Muscle of back (tissue), 11 donors: ENCODE measurements around the gene SIVA1. TPM values are rescaled to one million over a fixed set of nuclear protein-coding genes. Genes with fewer than 3 reads are reported as not detected.

ENCODE experiments used
- DNase-seq, 3 donors: peaks; one replicate each; pipeline versions ENCODE4 v3.0.0 to v3.0.0-alpha.2; 2013
- polyA plus RNA-seq, 10 donors: library from polyadenylated mRNA; unstranded; fragments of 120-200 nt; gene quantifications; one replicate each; pipeline ENCODE4 v1.2.1, GENCODE V29; 2013; ENCODE audit not compliant: insufficient read length in 10 of 10

SIVA1 gene
- polyA plus RNA-seq, 10 donors = 48.4 to 90.0 (median 70.7) TPM

GRCh38 chr14:104794631-104794992 is 41.7 kb downstream of the SIVA1 start:
- DNase-seq = peak in 1 of 3 donors; percentile 65

- no peak for DNase-seq
Measured at GRCh38 chr14:104794993-104795780, 42.2 kb downstream of the SIVA1 start, which contains the start of gene AKT1. TSS of gene AKT1 (minus strand) at chr14:104795748. CDS start at chr14:104792643, 3,105 bp downstream.

- peak; percentile 45 to 66 (median 60) for DNase-seq
Measured at GRCh38 chr14:104795781-104796686, 43.1 kb downstream of the SIVA1 start.

DNA sequence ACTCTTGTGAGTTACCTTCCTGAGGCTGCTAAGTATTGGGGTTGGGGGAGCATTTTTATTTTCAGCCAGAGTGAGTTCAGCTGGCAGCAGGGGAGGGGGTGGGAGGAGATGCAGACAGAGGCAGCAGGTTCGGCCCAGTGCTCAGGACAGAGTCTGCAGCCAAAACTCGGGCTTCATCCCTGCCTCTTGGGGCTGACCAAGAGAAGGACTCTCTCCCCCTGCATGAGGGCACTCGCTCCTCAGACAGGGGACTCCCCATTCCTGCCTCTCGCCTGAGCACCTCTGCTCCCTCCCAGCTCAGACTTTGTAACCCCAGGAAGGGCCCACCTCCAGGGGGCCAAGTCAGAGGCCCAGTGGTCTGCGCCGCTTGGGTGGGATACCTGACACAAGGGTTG is 43.7 kb downstream of the SIVA1 start:
- DNase-seq = no peak

GRCh38 chr14:104797115-104798044 is 44.4 kb downstream of the SIVA1 start:
- peak in 1 of 3 donors; percentile 83 for DNase-seq

- no peak for DNase-seq
Measured at GRCh38 chr14:104798300-104799243, 45.6 kb downstream of the SIVA1 start.

GRCh38 chr14:104799244-104800014 is 46.5 kb downstream of the SIVA1 start:
- DNase-seq = peak in 1 of 3 donors; percentile 81

DNA sequence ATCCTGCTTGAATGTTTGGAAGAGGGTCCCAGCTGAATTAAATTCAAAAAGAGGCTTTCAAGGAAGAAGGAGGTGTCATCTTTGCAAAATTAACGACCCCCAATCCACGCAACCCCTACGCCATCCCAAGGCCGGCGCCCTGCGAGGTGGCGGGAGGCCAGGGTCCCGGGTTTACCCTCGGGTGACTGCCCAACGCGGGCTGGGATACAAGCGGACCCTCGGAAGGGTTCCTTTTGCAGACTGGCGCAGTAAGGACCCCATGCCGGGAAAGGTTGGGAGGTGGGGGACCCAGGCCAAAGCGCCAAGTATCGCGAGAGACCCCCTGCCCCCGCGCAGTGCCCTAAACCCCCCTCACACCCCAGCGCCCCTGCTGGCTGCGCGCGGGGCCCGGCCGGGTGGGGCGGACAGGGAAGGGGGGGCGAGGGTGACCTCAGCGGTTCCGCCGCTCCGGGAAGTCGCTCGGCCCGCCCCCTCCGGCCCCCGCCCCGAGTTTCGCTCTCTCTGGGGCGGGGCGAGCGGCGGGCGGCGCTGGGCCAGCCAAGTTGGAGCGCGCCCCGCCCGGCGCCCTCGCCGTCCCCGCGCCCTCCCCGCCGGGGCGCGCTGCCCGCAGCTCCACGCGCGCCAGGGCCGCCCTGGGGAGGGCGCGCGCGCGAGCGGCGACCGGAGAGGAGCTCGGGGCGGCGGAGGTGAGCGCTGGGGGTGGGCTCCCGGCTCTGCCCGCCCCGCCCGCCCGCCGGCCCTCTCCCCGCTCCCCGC is 47.2 kb downstream of the SIVA1 start:
- peak; percentile 73 to 90 (median 86) for DNase-seq

DNA sequence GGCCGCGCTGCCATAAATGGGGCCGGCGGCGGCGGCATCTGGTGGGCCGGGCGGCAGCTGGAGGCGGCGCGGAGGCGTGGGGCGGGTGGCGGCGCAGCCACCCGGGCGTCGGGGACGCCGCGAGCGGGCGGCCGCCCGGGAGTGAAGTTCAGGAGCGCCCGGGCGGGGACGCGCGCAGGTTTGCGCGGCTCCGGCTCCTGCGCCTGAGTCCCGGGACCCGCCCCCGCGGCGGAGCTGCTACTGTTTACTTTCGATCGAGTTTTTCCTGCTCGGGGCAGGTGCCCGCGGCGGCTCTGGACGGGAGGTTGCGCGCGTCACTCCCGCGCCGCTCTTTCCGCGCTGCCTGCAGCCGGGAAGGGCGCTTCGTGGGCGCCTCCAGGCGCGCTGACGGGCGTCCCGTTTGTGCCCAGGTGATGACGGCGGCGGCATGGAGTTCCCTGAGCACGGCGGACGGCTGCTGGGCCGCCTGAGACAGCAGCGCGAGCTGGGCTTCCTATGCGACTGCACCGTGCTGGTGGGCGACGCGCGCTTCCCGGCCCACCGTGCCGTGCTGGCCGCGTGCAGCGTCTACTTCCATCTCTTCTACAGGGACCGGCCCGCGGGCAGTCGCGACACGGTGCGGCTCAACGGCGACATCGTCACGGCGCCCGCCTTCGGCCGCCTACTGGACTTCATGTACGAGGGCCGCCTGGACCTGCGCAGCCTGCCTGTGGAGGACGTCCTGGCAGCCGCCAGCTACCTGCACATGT is 48.0 kb downstream of the SIVA1 start, which contains the start of gene ZBTB42:
Gene ZBTB42 (plus strand): TSS at position 331 of the 749 bp plus-strand sequence. CDS start 97 bp downstream, at position 428.
- peak in 1 of 3 donors; percentile 79 for DNase-seq

- DNase-seq = no peak
Measured at GRCh38 chr14:104801520-104802393, 48.8 kb downstream of the SIVA1 start.

DNA sequence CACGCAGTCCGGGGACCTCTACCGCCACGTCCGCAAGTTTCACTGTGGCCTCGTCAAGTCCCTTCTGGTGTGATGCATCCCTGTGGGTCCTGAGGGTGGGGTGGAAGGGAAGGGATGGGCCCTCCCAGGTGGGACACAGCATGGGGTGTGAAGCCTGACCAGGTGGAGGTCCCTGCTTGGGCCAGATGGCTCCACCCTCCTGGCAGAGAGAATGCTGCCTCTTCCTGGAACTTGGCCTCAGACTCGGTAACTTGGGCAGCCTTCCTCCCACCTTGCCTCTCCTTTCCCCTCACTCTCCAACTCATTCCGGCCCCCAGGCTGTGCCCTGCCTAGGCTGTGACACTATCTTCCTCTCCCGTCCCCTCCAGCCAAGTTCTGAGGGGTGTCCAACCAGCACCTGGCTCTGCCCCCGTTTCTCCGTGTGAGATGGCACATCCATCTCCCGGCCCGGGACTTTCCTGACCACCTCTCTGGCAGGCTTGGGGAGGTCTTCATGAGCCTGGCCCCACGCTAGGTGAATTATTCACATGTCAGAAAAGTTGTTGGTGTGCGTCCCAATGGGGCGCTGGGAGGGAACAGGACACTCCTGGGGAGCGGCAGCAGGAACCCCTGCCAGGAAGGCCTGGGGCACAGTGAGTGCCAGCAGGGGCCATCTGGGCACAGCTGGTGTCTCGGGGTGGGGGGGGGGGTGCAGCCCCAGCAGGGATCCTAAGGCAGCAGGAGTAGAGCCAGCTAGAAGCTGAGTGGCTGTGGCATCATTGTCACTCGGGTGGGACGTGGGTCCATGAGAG is 49.6 kb downstream of the SIVA1 start:
- DNase-seq = no peak

DNA sequence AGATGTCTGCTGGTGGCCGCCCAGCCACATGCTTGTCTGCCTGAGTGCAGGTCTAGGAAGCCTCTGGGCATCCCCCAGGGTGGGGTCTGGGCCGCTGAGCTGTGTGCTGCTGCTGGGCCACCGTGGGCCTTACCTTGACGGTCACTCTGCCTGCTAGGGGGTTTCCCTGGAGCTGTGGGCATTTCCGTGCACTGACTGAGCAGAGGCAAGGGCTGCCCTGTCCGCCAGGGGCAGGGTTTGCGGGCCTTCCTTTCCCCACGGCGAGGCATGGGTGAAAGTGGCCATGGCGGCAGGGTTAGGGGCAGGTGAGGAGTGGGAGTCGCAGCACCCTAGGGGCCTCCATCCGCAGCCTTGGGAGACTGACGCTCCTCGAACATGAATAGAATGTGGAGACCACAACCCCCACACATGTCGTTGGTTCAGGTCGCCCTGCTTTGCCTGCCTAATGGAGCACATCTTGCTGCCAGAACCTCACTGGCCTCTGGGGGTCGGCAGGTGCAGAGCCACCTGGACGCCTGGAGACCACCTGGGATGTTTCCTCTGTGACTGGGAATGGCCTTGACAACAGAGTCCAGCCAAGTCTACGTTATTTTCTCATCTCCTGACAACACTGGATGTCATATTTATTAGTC is 50.4 kb downstream of the SIVA1 start:
- DNase-seq = no peak

DNA sequence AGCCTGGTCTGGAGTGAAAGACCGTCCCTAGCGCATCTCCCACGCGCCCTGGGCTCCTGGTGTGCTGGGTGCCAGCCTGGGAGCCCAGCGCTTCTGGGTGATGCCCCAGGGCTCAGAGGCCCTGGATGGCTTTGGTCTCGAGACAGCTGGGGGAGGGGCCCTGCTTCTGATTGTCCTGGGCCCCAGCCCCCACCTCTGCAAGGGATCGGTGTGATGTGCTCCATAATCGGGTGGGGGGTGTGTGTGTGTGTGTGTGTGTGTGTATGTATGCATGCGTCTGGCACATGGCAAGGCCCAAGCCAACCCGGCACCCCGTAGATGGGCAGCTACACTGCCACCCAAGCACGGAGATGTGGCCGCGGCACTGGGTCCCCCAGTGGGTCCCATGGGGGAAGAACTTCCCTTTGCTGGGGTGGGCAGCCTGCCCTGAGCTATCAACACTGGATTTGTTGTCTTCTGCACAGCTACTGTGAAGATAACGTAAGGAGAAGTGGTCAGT is 51.0 kb downstream of the SIVA1 start:
- no peak for DNase-seq

DNA sequence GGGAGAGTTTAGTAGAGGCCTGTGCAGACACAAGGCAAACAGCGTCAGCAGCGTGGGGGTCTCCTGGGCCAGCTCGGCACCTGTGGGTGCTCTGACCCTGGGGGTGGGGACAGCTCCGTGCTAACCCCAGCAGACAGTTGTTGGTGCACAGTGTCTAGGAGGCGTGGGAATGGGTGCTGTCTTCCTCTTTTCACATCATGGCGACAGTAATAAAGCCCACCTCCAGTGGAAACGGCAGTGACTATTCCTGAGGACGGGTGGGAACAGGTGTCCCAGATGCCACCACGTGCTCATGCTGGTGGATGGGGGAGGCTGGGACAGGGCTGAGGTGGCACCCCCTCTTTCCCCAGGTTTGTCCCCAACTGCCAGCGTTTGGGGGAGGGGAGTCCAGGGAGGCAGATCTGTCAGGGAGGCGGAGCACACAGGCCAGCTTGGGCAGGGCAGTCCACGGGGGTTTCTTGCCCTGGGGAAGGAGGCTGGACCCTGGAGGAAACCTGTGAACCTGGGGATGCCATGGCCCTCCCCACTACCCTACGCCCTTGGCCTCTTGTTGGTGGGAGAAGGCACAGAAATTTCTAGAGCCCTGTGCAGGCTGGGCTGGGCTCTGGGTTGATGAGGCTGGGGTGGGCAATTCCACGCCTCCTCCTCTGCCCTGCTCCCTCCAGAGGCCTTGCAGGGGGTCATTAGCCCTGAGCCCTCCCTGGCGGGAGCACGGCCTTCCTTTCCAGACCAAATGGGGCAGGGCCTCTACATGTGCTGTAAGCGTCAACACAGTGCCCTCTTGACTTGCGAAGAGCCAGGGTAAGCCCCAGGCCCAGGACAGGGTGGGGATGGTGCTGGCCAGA is 51.8 kb downstream of the SIVA1 start:
- DNase-seq = no peak
